ENCODE measurements around the gene INPP5E.

DNA sequence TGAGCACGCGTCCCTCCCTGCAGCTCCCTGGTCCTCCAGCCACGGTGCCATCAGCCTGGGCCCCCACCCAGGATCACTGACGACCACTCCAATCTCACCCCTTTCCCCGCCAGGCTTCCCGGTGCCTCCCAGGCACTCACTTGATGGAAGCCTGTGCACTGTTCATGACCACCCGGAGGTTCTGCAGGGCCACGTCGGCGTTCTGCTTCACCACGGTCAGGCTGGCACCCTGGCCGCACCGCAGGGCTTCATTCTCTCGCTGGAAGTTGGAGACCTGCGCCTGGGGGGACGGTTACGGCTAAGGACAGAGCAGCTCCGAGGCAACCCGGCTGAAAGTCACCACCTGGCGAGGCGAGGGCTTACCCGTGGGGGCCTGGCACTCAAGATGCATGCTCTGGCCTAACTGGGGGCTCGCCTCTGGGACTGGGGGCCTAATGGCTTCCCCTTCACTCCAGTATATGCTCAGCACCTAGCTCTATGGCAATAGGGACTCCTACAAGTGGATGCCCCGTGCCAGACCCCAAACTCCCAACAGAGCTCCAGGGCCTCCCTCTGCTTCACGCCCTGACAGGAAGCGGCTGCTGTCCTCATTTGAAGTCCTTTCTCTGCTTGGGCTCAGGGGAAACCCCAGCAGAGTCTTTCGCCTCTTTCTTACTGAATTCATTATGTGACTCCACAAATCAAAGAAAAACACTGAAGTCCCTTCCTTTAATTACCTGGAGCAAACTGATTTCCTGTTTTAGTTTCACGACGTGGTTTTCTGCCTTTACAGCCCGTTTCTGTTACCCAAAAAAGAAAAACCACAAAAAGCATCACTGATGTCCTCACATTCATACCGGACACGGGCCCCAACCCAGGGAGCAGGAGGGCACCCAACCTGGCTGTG lies 35.5 kb downstream of the INPP5E start:
- TF ChIP-seq ZFX (IDR thresholded peaks at IDR 0.05; ENCODE audit: borderline replicate concordance), result no peak
- TF ChIP-seq, protein P1, sequence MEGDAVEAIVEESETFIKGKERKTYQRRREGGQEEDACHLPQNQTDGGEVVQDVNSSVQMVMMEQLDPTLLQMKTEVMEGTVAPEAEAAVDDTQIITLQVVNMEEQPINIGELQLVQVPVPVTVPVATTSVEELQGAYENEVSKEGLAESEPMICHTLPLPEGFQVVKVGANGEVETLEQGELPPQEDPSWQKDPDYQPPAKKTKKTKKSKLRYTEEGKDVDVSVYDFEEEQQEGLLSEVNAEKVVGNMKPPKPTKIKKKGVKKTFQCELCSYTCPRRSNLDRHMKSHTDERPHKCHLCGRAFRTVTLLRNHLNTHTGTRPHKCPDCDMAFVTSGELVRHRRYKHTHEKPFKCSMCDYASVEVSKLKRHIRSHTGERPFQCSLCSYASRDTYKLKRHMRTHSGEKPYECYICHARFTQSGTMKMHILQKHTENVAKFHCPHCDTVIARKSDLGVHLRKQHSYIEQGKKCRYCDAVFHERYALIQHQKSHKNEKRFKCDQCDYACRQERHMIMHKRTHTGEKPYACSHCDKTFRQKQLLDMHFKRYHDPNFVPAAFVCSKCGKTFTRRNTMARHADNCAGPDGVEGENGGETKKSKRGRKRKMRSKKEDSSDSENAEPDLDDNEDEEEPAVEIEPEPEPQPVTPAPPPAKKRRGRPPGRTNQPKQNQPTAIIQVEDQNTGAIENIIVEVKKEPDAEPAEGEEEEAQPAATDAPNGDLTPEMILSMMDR (IDR thresholded peaks at IDR 0.05), result no peak
